CD4-positive, alpha-beta T cell (primary cell): ENCODE measurements around the gene MINDY3. TPM values are rescaled to one million over a fixed set of nuclear protein-coding genes. Genes with fewer than 3 reads are reported as not detected.

Experiments used
- ATAC-seq: fragments of 200-7000 bp; cut with Tn5 transposase; one replicate; pipeline ENCODE4 v1.10.0; 2022; ENCODE audit warnings: mild to moderate bottlenecking; ENCODE audit not compliant: poor library complexity
- CTCF ChIA-PET: fragments of 350-600 bp; sonication (Branson Sonifier 250); formaldehyde crosslinking; loops from one replicate; lab custom pipeline; 2021; ENCODE audit warnings: antibody characterized with exemption, inconsistent platforms; lab: Charles Lee
- POLR2A ChIA-PET: fragments of 350-600 bp; sonication (Branson Sonifier 250); formaldehyde crosslinking; loops from one replicate; lab custom pipeline; 2021; ENCODE audit warnings: antibody characterized with exemption, inconsistent platforms; lab: Charles Lee
- DNase-seq, 14 experiments: peaks; one replicate each; pipeline ENCODE4 v3.0.0-alpha.2; 2013 to 2020; ENCODE audit warnings: mixed read lengths in 2 of 14
- H3K27ac ChIP-seq, 2 donors: one replicate each; pipeline versions ENCODE4 v1.5.1 to v1.7.0; 2013; ENCODE audit warnings: low read length in 2 of 2, low read depth in 1 of 2, mild to moderate bottlenecking in 1 of 2
- H3K27me3 ChIP-seq, 2 experiments: 1 replicate in 1 of 2; 2 replicates in 1 of 2; pipeline versions ENCODE4 v1.6.1 to v1.7.0; 2013; ENCODE audit warnings: low read length in 2 of 2, control low read depth in 1 of 2, mild to moderate bottlenecking in 1 of 2, moderate library complexity in 1 of 2; ENCODE audit not compliant: insufficient read depth in 2 of 2, control insufficient read depth in 1 of 2
- H3K36me3 ChIP-seq: one replicate; pipeline ENCODE4 v1.6.1; 2013; ENCODE audit warnings: low read length, control low read depth; ENCODE audit not compliant: insufficient read depth
- H3K4me1 ChIP-seq: one replicate; pipeline ENCODE4 v1.6.1; 2013; ENCODE audit warnings: low read length, control low read depth; ENCODE audit not compliant: insufficient read depth
- H3K4me3 ChIP-seq: one replicate; pipeline ENCODE4 v1.5.1; 2013; ENCODE audit warnings: mild to moderate bottlenecking, low read length, moderate library complexity
- H3K9me3 ChIP-seq, 2 experiments: 1 replicate in 1 of 2; 2 replicates in 1 of 2; pipeline versions ENCODE4 v1.6.1 to v1.7.0; 2013; ENCODE audit warnings: low read length in 2 of 2, mild to moderate bottlenecking in 2 of 2, control low read depth in 1 of 2, moderate library complexity in 1 of 2; ENCODE audit not compliant: control insufficient read depth in 1 of 2, insufficient read depth in 1 of 2
- H3K27ac Mint-ChIP-seq: one replicate; pipeline ENCODE4 v1.8.0; 2020; ENCODE audit warnings: mixed read lengths
- H3K27me3 Mint-ChIP-seq: one replicate; pipeline ENCODE4 v1.8.0; 2021; ENCODE audit warnings: mixed read lengths
- H3K36me3 Mint-ChIP-seq: one replicate; pipeline ENCODE4 v1.8.0; 2021; ENCODE audit warnings: low read depth, mixed read lengths
- H3K4me1 Mint-ChIP-seq: one replicate; pipeline ENCODE4 v1.8.0; 2021; ENCODE audit warnings: low read depth, mixed read lengths
- H3K4me3 Mint-ChIP-seq: one replicate; pipeline ENCODE4 v1.8.0; 2020; ENCODE audit warnings: mild to moderate bottlenecking, mixed read lengths
- H3K9me3 Mint-ChIP-seq: one replicate; pipeline ENCODE4 v1.8.0; 2020; ENCODE audit warnings: mixed read lengths
- CTCF ChIP-seq: fragments of 200-600 bp; IDR thresholded peaks from one replicate; pipeline ENCODE4 v1.8.0; 2022; ENCODE audit warnings: antibody characterized with exemption, mild to moderate bottlenecking
- intact Hi-C, 2 experiments: fragments of 100-400 bp; cut with DNase I in 1 of 2; cut with micrococcal nuclease in 1 of 2; formaldehyde crosslinking; loops; one replicate each; pipeline versions ENCODE4 v1.15.1 to v1.9.0; 2023 to 2025; cut with DNase I, micrococcal nuclease
- total RNA-seq, 174 experiments: library from RNA in 2 of 174; stranded (reverse) in 2 of 174; gene quantifications; one replicate each; pipeline ENCODE4 v1.2.3 and lab custom pipeline; 2021 to 2026

MINDY3 gene
- total RNA-seq, 2 experiments from 2014 or later = 39.8 to 40.6 TPM

- peaks cover 51% of the 10 kb centered on the region for H3K36me3 ChIP-seq
- no peak overlapping the region for H3K27ac Mint-ChIP-seq
- TF ChIP-seq CTCF = no peak
- no peak overlapping the region for H3K4me3 Mint-ChIP-seq
- H3K36me3 Mint-ChIP-seq = peaks cover 87% of the 10 kb centered on the region
- DNase-seq = no peak
- POLR2A ChIA-PET = no interaction called here
- no peaks in the 10 kb centered on the region for H3K4me1 Mint-ChIP-seq
- intact Hi-C loops = no loop called here
- H3K4me1 ChIP-seq = no peaks in the 10 kb centered on the region
- H3K27me3 ChIP-seq = no peaks in the 10 kb centered on the region
- no peak overlapping the region for H3K27ac ChIP-seq
- H3K9me3 Mint-ChIP-seq = no peaks in the 10 kb centered on the region
- no peaks in the 10 kb centered on the region for H3K9me3 ChIP-seq
- no peak overlapping the region for H3K4me3 ChIP-seq
- H3K27me3 Mint-ChIP-seq = no peaks in the 10 kb centered on the region
- CTCF ChIA-PET = no interaction called here
- ATAC-seq = no peak
Measured at GRCh38 chr10:15821046-15821683, 39.1 kb downstream of the MINDY3 start.

- intact Hi-C loops = no loop called here
- ChIA-PET POLR2A (no interaction called here), CTCF (interaction anchor here (1.2 kb wide), 1 partner anchor 35 kb away, joined by 3 read pairs; no protein-coding TSS in a partner anchor)
- Mint-ChIP-seq H3K27ac (no peak overlapping the region), H3K36me3 (peaks cover 84% of the 10 kb centered on the region), H3K4me1 (no peaks in the 10 kb centered on the region), H3K27me3 (no peaks in the 10 kb centered on the region), H3K9me3 (no peaks in the 10 kb centered on the region), H3K4me3 (no peak overlapping the region)
- Histone ChIP-seq H3K4me1 (no peaks in the 10 kb centered on the region), H3K9me3 (no peaks in the 10 kb centered on the region), H3K4me3 (no peak overlapping the region), H3K36me3 (peaks cover 48% of the 10 kb centered on the region), H3K27me3 (no peaks in the 10 kb centered on the region), H3K27ac (no peak overlapping the region)
- no peak for TF ChIP-seq CTCF
- ATAC-seq = no peak
- no peak for DNase-seq
Measured at GRCh38 chr10:15817409-15818046, 42.8 kb downstream of the MINDY3 start.

GRCh38 chr10:15815242-15815885 lies 44.9 kb downstream of the MINDY3 start:
- no peak for TF ChIP-seq CTCF
- H3K27me3 ChIP-seq = no peaks in the 10 kb centered on the region
- no peak overlapping the region for H3K4me3 Mint-ChIP-seq
- intact Hi-C loops = no loop called here
- no peaks in the 10 kb centered on the region for H3K4me1 Mint-ChIP-seq
- H3K4me1 ChIP-seq = no peaks in the 10 kb centered on the region
- DNase-seq (no peak), ATAC-seq (no peak)
- no peak overlapping the region for H3K27ac Mint-ChIP-seq
- H3K4me3 ChIP-seq = no peak overlapping the region
- no peaks in the 10 kb centered on the region for H3K27me3 Mint-ChIP-seq
- H3K36me3 ChIP-seq = peaks cover 31% of the 10 kb centered on the region
- peaks cover 77% of the 10 kb centered on the region for H3K36me3 Mint-ChIP-seq
- H3K9me3 Mint-ChIP-seq = no peaks in the 10 kb centered on the region
- H3K9me3 ChIP-seq = no peaks in the 10 kb centered on the region
- no peak overlapping the region for H3K27ac ChIP-seq
- ChIA-PET POLR2A (no interaction called here), CTCF (no interaction called here)
